ENCODE measurements around the gene HDDC2.
A peak's percentile ranks its signal among the peaks of the same experiment; 100 is the strongest.
"Not testable (repeated sequence)": the region's sequence is repeated elsewhere in the genome, so short reads cannot be mapped to it uniquely, and the experiment has no call there.

The HDDC2 gene

DNA sequence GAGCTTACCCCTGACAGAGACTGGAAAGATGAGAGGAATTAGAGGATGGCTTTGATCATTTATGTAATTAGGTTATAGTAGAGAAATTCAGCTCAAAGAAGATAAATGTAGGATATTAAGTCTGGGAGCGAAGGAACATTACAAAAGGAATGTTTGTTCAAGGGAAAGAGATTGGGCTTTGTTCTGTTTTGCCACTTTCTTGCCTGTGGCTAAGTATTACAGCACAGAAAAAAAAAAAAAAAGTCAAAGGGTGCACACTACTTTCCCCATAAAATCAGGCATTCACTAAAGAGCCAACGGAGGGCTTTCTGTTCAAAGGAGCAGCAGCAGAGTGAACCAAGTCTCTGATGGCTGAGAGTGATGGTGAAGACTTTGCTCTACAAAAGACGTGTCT is 5.0 kb upstream of the HDDC2 start:
- no peak for DNase-seq

GRCh38 chr6:125304970-125305660 is 3.3 kb upstream of the HDDC2 start:
- peak; percentile 47 for DNase-seq

DNA sequence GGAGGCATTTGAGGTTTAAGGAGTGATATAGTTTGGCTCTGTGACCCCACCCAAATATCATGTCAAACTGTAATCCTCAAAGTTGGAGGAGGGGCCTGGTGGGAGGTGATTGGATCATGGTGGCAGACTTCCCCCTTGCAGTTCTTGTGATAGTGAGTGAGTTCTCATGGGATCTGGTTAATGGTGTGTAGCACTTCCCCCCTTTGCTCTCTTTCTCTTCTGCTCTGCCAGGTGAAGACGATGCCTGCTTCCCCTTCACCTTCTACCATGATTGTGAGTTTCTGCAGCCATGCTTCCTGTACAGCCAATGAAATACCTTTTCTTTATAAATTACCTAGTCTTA is 1.7 kb upstream of the HDDC2 start:
- no peak for DNase-seq

DNA sequence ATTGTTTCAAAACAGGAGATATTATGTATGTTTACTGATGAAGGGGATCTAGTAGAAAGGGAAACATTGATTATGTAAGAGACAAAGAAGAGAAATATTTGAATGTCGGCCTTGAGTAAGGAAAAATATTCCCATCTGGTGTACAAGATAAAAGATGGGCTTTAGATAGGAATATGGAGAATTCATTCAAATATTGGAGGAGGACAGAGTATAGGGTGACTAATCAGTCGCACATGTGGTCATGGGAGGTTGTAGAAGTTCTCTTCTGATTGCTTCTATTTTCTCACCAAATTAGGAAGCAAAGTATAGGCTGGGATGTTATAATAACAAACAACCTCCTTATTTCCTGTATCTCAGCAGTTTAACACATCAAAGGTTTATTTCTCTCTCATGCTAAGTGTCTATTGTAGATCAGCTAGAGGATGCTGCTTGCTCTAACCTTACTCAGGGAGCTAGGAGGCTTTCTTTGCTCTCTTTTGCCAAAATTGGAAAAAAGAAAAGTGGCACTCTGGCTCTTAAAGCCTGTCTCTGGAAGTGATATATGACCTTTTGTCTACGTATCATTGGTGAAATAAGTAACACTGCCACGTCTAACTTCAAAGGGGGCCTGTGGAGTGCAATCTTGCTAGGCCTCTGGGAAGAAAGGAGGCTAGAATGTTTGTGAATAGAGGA is 1.2 kb upstream of the HDDC2 start:
- DNase-seq: no peak

DNA sequence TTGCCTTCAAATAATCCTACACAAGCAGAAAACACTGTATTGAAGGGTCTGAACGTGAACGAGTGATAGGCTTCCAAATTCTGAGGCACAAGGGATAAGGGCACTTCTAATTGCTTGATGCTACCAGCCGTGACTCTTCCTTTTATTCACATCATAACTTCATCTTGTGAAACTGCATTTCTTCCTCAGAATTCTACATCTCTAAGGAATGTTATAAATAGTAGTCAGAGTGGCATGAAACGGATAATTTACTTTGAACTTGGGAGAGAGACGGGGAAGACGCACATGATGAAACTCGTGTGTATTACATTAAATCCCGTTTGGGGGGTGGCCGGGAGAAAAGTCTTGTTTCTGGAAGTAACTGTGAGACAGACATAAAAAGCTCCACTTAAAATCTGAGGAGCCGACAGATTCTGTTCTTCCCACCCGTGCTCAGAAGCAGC is 754 bp downstream of the HDDC2 start:
- peak; percentile 25 for DNase-seq

DNA sequence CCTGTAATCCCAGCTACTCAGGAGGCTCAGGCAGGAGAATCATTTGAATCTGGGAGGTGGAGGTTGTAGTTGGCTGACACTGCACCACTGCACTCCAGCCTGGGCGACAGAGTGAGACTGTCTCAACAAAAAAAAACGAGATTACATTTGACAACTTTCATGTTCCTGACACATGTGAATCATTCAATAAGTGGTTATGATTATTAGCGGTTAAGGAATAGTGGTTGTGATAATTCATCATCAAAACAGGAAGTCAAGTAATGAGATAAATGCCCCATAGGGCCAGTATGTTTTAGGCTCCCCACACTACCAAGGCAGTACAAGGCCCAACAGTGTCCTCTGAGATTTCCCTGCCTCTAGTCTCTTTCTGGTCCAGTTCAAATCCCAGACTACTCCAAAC is 2.5 kb downstream of the HDDC2 start:
- no peak for DNase-seq

DNA sequence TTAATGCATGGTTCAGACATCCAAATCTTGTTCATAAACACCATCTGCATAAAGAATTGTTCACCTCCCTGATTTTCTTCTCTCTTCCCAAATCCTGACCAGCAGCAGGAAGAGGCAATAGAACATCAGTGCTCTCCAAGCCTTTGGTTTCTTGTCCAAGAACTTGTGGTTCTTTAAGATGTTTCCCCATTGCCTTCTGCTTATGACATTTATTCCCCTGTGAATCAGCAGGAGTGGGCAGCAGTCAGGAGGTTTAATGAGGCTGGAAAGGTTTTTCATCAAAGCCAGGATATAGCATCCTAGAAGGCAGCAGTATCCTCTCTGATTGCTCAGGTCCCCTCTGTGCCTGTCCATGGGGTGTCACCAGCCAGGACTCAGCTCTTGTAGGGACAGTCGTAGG is 5.3 kb downstream of the HDDC2 start:
- DNase-seq: no peak

GRCh38 chr6:125294925-125295324 is 6.8 kb downstream of the HDDC2 start:
- no peak for DNase-seq

DNA sequence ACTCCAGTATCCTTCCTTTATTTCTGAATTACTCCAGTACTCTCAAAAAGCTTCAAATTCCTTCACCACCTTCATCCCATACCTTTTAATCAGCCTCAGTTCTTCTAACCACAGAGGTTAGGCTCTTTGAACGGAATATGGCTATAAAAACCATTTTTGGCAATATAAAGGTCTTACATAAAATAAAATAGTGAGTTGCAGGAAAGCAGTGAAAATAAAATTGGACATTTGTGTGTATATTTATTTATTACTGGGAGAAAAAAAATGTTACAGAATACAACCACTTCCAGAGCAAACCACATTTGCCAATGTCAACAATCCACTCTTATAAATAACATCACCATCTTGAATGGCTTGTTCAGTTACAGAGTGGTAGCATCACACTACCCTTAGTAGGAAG is 7.7 kb downstream of the HDDC2 start:
- no peak for DNase-seq

DNA sequence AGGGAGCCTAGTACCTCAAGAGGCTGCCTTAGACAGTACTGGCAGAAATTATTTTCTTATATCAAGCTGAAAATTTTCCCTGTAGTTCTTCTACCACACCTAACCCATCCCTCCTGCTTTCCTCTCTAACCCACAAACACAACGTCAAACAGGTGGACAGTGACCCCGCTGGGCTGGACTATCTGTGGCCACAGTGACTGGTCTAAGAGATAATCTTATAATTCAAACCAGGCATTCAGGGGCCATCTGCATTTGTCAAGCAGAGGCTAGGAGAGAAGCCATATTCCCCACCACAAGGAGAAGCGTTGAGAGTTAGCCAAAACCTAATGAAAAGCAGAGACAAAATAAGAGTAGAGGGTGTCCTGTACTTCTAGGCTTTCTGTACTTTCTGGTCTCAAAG is 8.2 kb downstream of the HDDC2 start:
- DNase-seq: no peak

GRCh38 chr6:125287718-125288117 is 14.0 kb downstream of the HDDC2 start:
- DNase-seq: no peak

DNA sequence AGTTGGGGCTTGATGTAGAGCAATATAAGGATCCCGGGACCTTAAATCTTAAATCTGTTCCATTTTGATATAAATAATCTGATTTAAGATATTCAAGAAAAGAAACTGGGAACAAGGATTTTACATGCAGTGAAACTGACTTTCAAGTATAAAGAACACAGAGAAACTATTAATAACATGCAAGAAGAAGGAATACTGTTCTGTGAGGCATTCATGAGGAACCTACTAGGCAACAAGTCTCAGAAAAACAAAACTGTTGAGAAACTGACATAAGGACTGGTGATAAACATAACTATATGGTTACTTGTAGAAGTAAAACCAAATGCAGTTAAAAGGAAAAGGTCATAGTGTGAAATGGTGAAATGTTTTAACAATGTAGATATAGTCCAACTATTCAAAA is 15.8 kb downstream of the HDDC2 start:
- no peak for DNase-seq

DNA sequence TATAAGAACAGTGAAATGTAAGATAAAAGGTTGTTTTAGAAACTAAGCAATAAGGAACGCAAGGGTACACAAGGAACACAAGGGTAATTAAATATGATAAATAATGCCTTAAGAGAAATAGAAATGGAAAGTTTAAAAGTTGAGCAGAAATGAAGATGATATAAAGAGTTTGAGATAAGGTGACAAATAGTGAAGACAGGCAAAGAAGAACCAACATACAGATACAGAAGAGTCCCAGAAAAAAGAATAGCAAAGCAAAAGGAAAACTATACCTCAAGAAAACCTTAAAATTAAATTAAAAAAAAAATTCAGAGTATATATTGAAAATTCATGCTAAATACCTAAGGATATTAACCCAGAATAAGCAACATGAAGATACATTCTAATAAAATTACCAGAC is 16.4 kb downstream of the HDDC2 start:
- no peak for DNase-seq

DNA sequence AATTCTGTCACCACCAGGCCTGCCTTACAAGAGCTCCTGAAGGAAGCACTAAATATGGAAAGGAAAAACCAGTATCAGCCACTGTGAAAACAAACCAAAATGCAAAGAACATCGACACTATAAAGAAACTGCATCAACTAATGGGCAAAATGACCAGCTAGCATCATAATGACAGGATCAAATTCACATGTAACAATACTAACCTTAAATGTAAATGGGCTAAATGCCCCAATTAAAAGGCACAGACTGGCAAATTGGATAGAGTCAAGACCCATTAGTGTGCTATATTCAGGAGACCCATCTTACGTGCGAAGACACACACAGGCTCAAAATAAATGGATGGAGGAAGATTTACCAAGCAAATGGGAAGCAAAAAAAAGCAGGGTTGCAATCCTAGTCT is 19.3 kb downstream of the HDDC2 start:
- DNase-seq: not testable (repeated sequence)

GRCh38 chr6:125280370-125281035 is 21.3 kb downstream of the HDDC2 start:
- DNase-seq: not testable (repeated sequence)

DNA sequence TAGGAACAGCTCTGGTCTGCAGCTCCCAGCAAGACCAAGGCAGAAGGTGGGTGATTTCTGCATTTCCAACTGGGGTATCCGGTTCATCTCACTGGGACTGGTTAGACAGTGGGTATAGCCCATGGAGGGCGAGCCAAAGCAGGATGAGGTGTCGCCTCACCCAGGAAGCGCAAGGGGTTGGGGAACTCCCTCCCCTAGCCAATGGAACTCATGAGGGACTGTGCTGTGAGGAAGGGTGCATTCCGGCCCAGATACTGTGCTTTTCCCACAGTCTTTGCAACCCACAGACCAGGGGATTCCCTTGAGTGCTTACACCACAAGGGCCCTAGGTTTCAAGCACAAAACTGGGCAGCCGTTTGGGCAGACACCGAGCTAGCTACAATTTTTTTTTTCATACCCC is 21.8 kb downstream of the HDDC2 start:
- DNase-seq: no peak

DNA sequence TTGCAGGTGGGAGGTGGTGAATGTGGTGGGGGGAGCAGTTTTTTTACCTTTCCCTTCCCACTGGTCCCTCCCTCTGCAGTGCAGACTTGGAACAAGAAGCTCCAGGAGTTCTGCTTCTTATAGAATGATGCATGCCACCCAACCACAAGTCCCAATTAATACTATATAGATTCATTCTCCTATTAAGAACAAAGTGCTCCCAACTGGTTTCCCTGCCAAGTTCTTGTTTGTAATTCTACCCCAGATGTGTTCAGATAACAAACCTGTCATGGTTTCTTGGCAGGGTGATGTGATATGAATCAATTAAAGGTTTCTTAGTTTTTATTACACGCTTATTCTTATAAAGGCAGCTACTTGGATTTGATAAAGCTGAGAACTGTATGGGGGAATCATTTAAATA is 23.9 kb downstream of the HDDC2 start:
- no peak for DNase-seq

- no peak for DNase-seq
These were observed 26.0 kb downstream of the HDDC2 start for GRCh38 chr6:125275779-125276178.

- no peak for DNase-seq
These were observed 26.8 kb downstream of the HDDC2 start for GRCh38 chr6:125274935-125275334.

DNA sequence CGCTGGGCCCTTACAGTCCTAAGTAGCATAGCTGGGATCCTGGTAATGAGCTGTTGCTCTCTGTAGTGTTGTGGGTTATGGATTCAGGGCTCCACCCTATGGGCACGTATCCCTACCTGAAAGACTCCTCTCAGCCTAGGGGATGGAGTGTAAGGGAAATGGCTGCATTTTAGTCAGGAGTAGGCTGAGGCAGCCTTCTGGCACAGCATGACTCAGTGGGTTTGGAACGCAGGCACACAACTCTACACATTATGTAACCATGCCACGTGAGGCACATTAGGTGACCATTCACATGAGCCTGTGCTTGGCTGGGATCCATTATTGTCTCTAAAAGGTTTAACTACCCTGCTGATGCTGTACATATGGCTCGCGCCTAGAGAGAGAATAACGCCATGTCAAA is 27.8 kb downstream of the HDDC2 start:
- DNase-seq: no peak

- DNase-seq: no peak
These were observed 28.5 kb downstream of the HDDC2 start for GRCh38 chr6:125273251-125273650.

DNA sequence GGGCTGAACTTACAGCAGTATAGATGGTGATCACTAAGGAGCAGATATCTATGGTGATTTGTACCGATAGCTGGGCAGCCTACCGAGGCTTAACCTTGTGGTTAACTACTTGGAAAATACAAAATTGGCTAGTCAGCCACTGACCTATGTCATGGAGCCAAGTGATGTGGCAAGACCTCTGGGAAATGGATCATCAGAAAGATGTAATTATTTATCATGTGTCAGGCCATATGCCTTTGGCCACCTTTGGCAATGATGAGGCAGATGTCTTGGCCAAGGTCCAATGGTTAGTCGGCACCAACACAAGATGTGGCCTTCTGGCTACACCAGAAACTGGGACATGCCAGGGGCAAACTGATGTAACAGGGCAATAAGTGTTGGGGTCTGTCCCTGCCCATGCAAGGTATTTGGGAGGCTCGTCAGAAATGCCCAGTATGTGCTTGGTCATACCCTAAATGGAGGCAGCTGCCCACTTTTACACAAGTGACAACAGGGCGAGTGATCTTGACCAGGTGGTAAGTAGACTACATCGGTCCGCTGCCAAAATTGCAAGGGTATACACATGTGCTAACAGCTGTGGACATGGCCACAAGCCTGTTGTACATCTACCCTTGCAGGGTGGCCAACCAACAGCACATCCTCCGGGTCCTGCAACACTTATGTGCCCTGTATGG is 30.1 kb downstream of the HDDC2 start:
- no peak for DNase-seq

DNA sequence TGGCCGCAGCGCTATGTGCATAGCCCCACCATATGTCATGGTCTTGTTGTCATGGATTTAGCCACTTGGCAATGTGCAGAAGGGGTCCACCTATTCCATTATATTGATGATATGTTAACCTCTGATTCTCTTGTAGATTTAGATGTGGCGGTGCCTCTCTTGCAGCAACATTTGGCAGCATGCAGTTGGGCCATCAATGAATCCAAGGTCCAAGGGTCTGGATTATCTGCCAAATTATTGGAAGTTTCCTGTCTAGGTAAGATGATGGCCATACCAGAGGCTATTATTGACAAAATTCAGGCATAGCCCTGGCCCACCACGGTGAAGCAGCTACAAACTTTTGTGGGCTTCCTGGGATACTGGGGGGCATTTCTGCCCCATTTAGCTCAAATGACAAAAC is 31.4 kb downstream of the HDDC2 start:
- no peak for DNase-seq
